ENCODE measurements around the gene AGK. TPM values are rescaled to one million over a fixed set of nuclear protein-coding genes. Genes with fewer than 3 reads are reported as not detected.

AGK gene
- total RNA-seq, 4 donors from 2014 or later: 17.3 to 22.5 (median 19.7) TPM

DNA sequence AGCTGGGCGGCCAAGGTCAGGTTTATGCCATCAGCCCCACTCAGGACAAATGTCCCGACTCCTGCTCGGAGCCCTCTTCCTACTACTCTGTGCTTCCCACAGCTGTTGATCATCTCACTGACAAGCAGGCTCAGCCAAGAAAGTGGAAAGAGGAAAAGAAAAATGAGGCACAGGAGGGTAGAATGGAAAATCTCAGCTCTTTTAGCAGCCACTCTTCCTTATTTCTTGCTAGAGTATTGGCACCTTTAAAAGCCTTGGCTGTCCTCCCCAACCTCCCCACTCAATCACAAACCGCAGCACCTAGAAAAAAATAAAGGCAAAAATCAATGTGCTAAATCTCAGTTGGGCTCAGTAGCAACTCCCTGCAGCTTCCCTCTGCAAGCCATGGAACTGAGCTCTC, 35.3 kb upstream of the AGK start:
- no peak for DNase-seq (ENCODE audit: low spot score)
- TF ChIP-seq, protein P1, sequence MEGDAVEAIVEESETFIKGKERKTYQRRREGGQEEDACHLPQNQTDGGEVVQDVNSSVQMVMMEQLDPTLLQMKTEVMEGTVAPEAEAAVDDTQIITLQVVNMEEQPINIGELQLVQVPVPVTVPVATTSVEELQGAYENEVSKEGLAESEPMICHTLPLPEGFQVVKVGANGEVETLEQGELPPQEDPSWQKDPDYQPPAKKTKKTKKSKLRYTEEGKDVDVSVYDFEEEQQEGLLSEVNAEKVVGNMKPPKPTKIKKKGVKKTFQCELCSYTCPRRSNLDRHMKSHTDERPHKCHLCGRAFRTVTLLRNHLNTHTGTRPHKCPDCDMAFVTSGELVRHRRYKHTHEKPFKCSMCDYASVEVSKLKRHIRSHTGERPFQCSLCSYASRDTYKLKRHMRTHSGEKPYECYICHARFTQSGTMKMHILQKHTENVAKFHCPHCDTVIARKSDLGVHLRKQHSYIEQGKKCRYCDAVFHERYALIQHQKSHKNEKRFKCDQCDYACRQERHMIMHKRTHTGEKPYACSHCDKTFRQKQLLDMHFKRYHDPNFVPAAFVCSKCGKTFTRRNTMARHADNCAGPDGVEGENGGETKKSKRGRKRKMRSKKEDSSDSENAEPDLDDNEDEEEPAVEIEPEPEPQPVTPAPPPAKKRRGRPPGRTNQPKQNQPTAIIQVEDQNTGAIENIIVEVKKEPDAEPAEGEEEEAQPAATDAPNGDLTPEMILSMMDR (IDR thresholded peaks at IDR 0.05): no peak
- ATAC-seq (ENCODE audit: low FRiP score): no peak

DNA sequence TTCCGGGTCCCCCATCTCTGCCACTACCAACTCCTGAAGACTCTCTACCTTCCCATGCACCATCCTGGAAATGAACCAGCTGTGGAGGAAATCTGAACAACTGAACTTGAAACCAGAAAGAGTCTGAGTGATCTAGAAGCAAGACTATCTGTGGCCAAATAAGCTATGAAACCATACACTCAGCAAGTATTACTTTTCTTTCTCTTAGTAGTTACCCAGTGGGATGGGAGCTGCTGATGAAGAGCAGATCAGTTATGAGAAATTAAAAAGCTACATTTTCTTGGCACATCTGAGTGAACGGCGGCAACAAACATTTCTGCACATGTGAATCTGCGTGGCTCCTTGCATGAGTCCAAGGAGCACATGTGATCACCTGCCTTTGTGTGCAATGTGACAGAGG, 31.6 kb upstream of the AGK start:
- DNase-seq (ENCODE audit: low spot score): no peak
- no peak for ATAC-seq (ENCODE audit: low FRiP score)
- TF ChIP-seq, protein P1 (IDR thresholded peaks at IDR 0.05): no peak

DNA sequence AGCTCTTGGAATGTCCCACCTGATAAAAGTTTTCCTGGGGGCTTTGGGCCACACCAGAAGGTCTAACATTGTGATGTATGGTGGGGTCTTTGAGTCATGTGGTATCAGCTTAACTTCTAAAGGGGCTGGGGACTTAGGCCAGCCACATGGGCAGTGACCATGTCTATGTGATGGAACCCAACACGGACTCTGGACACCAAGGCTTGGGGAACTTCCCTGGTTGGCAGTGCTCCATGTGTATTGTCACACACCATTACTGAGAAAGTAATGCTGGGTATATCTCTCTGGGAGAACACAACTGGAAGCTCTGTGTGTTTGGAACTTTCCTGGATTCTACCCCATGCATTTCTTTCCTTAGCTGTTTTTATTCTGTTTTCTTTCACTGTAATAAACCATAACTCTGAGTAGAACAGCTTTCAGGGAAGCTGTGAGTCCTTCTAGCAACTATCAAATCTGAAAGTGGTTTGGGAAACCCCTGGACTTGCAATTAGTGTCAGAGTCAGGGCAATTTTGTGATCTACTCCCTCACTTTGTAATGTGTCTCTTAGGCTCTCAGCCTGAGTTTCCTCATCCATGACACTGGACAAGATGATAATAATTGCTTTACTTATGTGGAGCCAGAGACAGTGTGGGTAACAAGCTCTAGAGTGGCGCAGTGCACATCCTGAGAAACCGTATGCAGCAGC, 28.4 kb upstream of the AGK start:
- DNase-seq (ENCODE audit: low spot score) (no peak), ATAC-seq (ENCODE audit: low FRiP score) (no peak)
- TF ChIP-seq, protein P1 (IDR thresholded peaks at IDR 0.05): no peak

DNA sequence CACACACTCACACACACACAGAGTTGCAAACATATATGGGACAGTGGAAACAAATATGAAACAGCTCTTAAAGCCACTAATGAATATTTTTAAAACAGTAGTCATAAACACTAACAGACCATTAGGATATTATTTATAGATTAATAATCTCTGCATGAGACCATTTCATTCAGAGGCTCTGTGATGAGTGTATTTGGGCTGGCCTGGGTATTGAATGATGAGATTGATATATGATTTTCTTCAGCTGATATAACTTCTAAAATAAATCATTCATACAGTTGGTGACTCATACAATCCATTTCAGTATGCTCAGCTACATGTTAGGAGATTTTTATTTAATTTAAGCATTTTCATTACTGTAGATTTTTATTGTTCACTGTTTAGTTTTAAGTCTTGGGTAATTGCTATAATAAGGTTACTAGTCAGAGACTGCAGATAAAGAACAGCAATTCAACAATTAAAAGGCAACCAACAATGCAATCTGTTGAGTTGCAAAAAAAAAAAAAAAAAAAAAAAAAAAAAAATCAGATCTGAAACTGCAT, 25.2 kb upstream of the AGK start:
- TF ChIP-seq, protein P1 (IDR thresholded peaks at IDR 0.05): no peak

DNA sequence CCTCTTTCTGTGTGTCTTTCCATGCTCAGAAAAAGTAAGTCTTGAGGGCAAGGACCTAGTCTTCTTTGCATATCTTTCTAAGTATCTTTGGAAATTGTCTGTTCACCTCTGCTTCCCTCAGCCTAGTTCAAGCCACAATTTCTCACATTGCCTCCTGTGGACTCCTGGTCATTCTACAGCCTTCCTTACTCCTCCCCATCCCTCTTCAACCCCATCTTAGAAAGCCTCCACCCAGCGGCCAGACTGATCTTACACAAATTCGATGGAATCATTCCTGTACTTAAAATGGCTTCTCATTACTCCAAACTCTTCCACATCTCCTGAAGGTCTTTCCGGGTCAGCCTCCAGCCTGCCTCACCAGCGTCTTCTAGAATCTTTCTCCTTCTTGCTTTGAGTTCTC, 24.1 kb upstream of the AGK start:
- TF ChIP-seq, protein P1 (IDR thresholded peaks at IDR 0.05): no peak
- DNase-seq (ENCODE audit: low spot score): no peak

More for the DNA sequence above, 25.2 kb upstream of the AGK start:
- DNase-seq (ENCODE audit: low spot score) (no peak), ATAC-seq (ENCODE audit: low FRiP score) (no peak)

DNA sequence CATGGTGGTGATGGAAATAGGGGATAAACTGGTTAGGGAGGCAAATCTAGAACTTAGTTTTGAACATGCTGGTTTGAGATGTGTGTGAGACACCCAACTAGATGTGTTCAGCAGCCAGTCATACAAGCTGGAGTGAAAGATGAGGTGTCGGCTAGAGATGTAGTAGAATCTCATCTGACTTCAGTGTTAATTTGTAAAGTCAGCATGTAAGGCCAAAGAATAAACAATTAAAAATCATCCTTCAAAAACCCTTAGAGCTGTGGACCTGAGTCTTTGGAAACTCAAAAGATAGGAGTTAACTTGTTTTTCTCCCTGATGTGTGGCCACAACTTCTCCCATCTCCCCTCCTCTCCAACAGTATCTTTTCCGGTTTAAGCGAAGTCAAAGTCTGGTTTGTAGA, 22.8 kb upstream of the AGK start:
- ATAC-seq (ENCODE audit: low FRiP score): no peak
- no peak for DNase-seq (ENCODE audit: low spot score)
- TF ChIP-seq, protein P1 (IDR thresholded peaks at IDR 0.05): no peak

More for the DNA sequence above, 24.1 kb upstream of the AGK start:
- no peak for ATAC-seq (ENCODE audit: low FRiP score)
